MM.1S (cell line): ENCODE results near the gene C18orf63.

Experiments used
- DNase-seq: peaks from one replicate; pipeline ENCODE4 v3.0.0-alpha.2; 2015
- H2AFZ ChIP-seq: fragments of 300-600 bp; sonication (generic); 2 replicates; pipeline ENCODE4 v1.6.0; 2016; ENCODE audit warnings: antibody characterized with exemption, low read length
- H3F3A ChIP-seq: fragments of 300-600 bp; sonication (generic); 2 replicates; pipeline ENCODE4 v1.6.1; 2016; ENCODE audit warnings: mild to moderate bottlenecking, antibody characterized with exemption, low read length, moderate library complexity, mixed read lengths; ENCODE audit not compliant: insufficient read depth
- H3K27ac ChIP-seq: fragments of 300-600 bp; sonication (generic); 2 replicates; pipeline ENCODE4 v1.5.1; 2016; ENCODE audit warnings: mild to moderate bottlenecking, low read length
- H3K27me3 ChIP-seq: fragments of 300-600 bp; sonication (generic); replicated peaks from 2 replicates; pipeline ENCODE4 v1.6.0; 2016; ENCODE audit warnings: low read length; ENCODE audit not compliant: insufficient read depth
- H3K36me3 ChIP-seq: fragments of 300-600 bp; sonication (generic); replicated peaks from 2 replicates; pipeline ENCODE4 v1.6.1; 2016; ENCODE audit warnings: mild to moderate bottlenecking, low read length, mixed read lengths; ENCODE audit not compliant: insufficient read depth
- H3K4me1 ChIP-seq: fragments of 300-600 bp; sonication (generic); 2 replicates; pipeline ENCODE4 v1.6.1; 2016; ENCODE audit warnings: low read length, mixed read lengths
- H3K4me2 ChIP-seq: fragments of 300-600 bp; sonication (generic); 2 replicates; pipeline ENCODE4 v1.6.0; 2016; ENCODE audit warnings: low read depth, low read length
- H3K4me3 ChIP-seq: fragments of 300-600 bp; sonication (generic); 2 replicates; pipeline ENCODE4 v1.5.1; 2016; ENCODE audit warnings: low read length, mixed read lengths
- H3K79me2 ChIP-seq: fragments of 300-600 bp; sonication (generic); 2 replicates; pipeline ENCODE4 v1.6.1; 2016; ENCODE audit warnings: mixed run types, low read length, mixed read lengths
- H3K9ac ChIP-seq: fragments of 300-600 bp; sonication (generic); 2 replicates; pipeline ENCODE4 v1.6.1; 2016; ENCODE audit warnings: low read length, mixed read lengths
- H3K9me2 ChIP-seq: fragments of 300-600 bp; sonication (generic); replicated peaks from 2 replicates; pipeline ENCODE4 v1.6.1; 2016; ENCODE audit warnings: mild to moderate bottlenecking, low read length, mixed read lengths; ENCODE audit not compliant: insufficient read depth
- H3K9me3 ChIP-seq: fragments of 300-600 bp; sonication (generic); replicated peaks from 2 replicates; pipeline ENCODE4 v1.6.1; 2016; ENCODE audit warnings: mild to moderate bottlenecking, low read length, mixed read lengths; ENCODE audit not compliant: insufficient read depth
- H4K20me1 ChIP-seq: fragments of 300-600 bp; sonication (generic); 2 replicates; pipeline ENCODE4 v1.6.1; 2016; ENCODE audit warnings: mild to moderate bottlenecking, low read length, moderate library complexity, mixed read lengths; ENCODE audit not compliant: insufficient read depth
- EZH2 ChIP-seq: fragments of 300-600 bp; sonication (generic); optimal IDR thresholded peaks from 2 replicates; pipeline ENCODE3; 2017; ENCODE audit warnings: low read depth, mild to moderate bottlenecking, antibody characterized with exemption, low read length, mixed read lengths
- EZH2phosphoT487 ChIP-seq: fragments of 300-600 bp; sonication (generic); IDR thresholded peaks from 2 replicates; pipeline ENCODE4 v1.6.1; 2018; ENCODE audit warnings: antibody characterized with exemption, low read length
- TF ChIP-seq, protein P1 (sequence below): fragments of 300-600 bp; sonication (generic); IDR thresholded peaks from 2 replicates; pipeline ENCODE4 v1.5.1; 2016; ENCODE audit warnings: antibody characterized with exemption, low read length, mixed read lengths

The C18orf63 gene

DNA sequence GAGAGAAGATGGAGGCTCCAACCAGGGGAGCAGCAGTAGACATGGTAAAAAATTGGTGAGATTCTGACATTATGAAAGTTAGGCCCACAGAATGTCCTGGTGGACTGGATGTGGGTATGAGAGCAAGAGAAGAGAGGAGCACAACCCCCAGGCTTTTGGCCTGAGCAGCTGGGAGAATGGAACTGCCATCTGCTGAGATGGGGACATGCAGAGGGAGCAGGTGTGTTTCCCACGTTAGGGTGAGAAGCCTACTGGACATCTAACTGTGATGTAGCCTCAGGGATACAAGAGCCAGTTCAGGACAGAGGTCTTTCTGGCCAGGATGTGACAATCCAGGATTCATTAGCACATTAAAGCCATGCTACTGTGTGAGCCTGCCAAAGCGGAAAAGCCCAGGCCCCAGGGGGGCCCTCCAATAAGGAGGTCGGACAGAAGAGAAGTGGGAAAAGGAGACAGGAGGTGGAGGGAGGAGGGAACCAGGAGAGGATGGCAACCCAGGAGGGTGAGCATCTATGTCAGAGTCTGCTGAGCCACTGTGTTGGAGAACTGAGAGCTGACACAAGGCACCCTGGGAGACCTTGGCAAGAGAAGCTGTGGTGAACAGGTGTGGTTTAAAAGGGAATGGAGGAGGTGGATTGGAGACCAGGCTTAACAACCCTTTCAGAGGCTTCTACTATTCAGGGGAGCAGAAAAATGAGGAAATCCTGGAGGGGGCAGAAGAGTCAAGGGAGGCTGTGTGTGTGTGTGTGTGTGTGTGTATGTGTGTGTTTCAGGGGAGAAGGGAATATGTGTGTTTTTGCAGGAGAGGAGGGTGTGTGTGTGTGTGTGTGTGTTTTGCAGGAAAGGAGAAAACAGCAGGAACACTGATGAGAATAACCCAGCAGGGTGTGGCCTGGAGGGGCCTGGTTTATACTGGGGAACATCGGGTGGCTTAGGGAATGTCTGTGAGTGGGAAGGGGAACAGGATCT, 34.3 kb upstream of the C18orf63 start:
- TF ChIP-seq, protein P1, sequence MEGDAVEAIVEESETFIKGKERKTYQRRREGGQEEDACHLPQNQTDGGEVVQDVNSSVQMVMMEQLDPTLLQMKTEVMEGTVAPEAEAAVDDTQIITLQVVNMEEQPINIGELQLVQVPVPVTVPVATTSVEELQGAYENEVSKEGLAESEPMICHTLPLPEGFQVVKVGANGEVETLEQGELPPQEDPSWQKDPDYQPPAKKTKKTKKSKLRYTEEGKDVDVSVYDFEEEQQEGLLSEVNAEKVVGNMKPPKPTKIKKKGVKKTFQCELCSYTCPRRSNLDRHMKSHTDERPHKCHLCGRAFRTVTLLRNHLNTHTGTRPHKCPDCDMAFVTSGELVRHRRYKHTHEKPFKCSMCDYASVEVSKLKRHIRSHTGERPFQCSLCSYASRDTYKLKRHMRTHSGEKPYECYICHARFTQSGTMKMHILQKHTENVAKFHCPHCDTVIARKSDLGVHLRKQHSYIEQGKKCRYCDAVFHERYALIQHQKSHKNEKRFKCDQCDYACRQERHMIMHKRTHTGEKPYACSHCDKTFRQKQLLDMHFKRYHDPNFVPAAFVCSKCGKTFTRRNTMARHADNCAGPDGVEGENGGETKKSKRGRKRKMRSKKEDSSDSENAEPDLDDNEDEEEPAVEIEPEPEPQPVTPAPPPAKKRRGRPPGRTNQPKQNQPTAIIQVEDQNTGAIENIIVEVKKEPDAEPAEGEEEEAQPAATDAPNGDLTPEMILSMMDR, result no peak
- Histone ChIP-seq H3K79me2 (peaks cover 78% of the 10 kb centered on the region), H3K27ac (no peak overlapping the region), H3F3A (no peaks in the 10 kb centered on the region), H3K36me3 (no peaks in the 10 kb centered on the region), H4K20me1 (no peaks in the 10 kb centered on the region), H3K4me1 (peaks cover 7% of the 10 kb centered on the region), H2AFZ (no peak overlapping the region), H3K9me2 (no peaks in the 10 kb centered on the region), H3K27me3 (no peaks in the 10 kb centered on the region), H3K9me3 (no peaks in the 10 kb centered on the region), H3K9ac (no peak overlapping the region), H3K4me3 (no peak overlapping the region), H3K4me2 (no peak overlapping the region)
- DNase-seq, result no peak

DNA sequence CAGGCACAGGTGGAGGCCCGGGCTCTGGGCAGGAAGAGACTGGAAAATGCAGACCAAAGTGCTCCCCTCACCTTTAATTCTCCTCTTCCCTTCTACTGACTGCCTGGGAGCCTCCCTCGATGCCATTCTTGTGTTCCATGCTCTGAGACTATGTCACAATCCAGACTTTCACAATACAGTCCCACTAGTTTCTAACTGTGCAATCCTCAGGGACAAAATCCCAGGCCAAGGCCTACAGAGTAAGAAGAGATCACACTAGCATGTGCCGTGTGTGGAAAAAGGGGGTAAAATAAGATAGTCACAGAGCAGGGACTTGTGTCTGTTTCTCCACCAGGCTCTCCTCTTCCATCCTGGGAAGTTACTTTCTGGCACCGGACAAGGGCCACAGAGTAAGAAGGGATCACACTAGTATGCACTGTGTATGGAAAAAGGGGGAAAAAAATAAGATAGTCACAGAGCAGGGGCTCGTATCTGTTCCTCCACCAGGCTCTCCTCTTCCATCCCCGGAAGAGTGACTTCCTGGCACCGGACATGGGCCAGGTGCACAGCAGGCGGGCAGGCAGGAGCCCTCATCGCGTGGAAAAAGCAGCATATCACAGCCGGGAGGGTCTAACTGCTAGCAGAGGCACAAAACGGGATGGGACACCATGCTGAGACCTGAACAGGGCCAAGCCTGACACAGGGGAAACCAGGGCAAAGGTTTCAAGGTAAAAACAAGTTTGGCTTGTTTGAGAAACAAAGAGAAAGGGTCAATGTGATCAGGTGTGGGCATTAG, 33.5 kb upstream of the C18orf63 start:
- H3K4me1 ChIP-seq, result peaks cover 14% of the 10 kb centered on the region
- no peak overlapping the region for H3K4me3 ChIP-seq
- H3K9me3 ChIP-seq, result no peaks in the 10 kb centered on the region
- no peak for DNase-seq
- no peaks in the 10 kb centered on the region; the same call in 1 of the 2 replicates for H3F3A ChIP-seq
- H2AFZ ChIP-seq, result no peak overlapping the region
- TF ChIP-seq, protein P1, result no peak
- TF ChIP-seq EZH2 (no peak), EZH2phosphoT487 (no peak)
- H3K27ac ChIP-seq, result no peak overlapping the region
- H3K9ac ChIP-seq, result no peak overlapping the region
- H3K79me2 ChIP-seq, result peaks cover 79% of the 10 kb centered on the region
- H4K20me1 ChIP-seq, result no peaks in the 10 kb centered on the region
- H3K4me2 ChIP-seq, result no peak overlapping the region
- H3K9me2 ChIP-seq, result no peaks in the 10 kb centered on the region
- H3K27me3 ChIP-seq, result no peaks in the 10 kb centered on the region
- H3K36me3 ChIP-seq, result no peaks in the 10 kb centered on the region

DNA sequence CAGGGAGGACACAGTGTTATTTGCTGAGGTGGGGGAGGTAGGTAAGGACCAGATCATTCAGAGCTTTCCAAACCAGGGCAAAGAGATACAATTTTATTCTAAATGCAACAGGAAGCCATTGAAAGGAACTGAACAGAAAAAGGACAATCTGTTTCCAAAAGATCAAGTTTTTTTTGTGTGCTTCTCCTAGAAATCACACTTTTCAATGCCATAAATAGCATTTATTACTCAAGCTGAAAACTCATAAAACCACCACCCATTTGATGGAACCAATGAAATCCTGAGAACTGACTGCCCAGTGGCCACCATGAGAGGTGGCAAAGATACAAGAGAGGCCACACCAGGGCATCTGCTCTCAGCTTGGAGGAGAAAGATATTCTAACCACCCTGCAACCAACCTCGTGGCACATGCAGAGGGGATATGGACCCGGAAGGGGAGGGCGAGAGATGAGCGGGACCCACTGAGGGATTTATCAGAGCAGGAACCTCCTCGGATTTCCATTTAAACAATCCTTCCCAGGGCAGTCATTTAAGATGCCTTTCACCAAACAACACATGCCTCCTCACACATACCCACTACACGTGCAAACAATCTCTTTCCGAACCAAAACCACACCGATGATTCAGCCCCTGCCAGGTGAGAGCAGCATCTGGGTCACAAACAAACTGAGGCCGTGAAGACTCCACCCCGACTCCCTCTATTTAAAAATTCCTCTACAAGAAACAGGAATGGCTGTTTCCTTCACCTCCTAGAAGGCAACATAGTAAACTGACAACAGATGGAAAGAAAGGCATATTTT, 32.7 kb upstream of the C18orf63 start:
- Histone ChIP-seq H3K4me3 (no peak overlapping the region), H4K20me1 (no peaks in the 10 kb centered on the region), H3K9me3 (no peaks in the 10 kb centered on the region), H3K27me3 (no peaks in the 10 kb centered on the region), H3K79me2 (peaks cover 87% of the 10 kb centered on the region), H3K4me2 (no peak overlapping the region), H3F3A (no peaks in the 10 kb centered on the region; the same call in 1 of the 2 replicates), H3K4me1 (peaks cover 22% of the 10 kb centered on the region), H3K27ac (no peak overlapping the region), H3K9ac (no peak overlapping the region), H3K9me2 (no peaks in the 10 kb centered on the region), H2AFZ (no peak overlapping the region), H3K36me3 (no peaks in the 10 kb centered on the region)
- TF ChIP-seq EZH2 (no peak), EZH2phosphoT487 (no peak)
- TF ChIP-seq, protein P1, result no peak
- DNase-seq, result no peak
